T-cell (primary cell): ENCODE data around the gene KIF1C. TPM values are rescaled to one million over a fixed set of nuclear protein-coding genes. Genes with fewer than 3 reads are reported as not detected.

ENCODE experiments used
- ATAC-seq, 4 experiments: fragments of 200-7000 bp in 3 of 4; fragments of 150-1000 bp in 1 of 4; cut with Tn5 transposase; replicated peaks in 1 of 4; 1 replicate in 3 of 4; 2 replicates in 1 of 4; pipeline ENCODE4 v1.10.0; 2021; ENCODE audit warnings: moderate library complexity in 3 of 4, mild to moderate bottlenecking in 2 of 4, moderate number of reproducible peaks in 1 of 4
- CTCF ChIA-PET, 2 donors: fragments of 300-600 bp; sonication (Branson Sonifier 250); formaldehyde crosslinking; loops; one replicate each; lab custom pipeline; 2022; ENCODE audit warnings: antibody characterized with exemption in 2 of 2; lab: Charles Lee
- POLR2A ChIA-PET, 2 donors: fragments of 300-600 bp; sonication (Branson Sonifier 250); formaldehyde crosslinking; loops; one replicate each; lab custom pipeline; 2022; ENCODE audit warnings: antibody characterized with exemption in 2 of 2; lab: Charles Lee
- DNase-seq, 35 experiments: peaks; one replicate each; pipeline versions ENCODE4 v3.0.0 to v3.0.0-alpha.2; 2013 to 2023
- H3K27ac ChIP-seq: one replicate; pipeline ENCODE4 v1.5.1; 2013; ENCODE audit warnings: low read length
- H3K27me3 ChIP-seq, 2 experiments: replicated peaks in 1 of 2; 1 replicate in 1 of 2; 2 replicates in 1 of 2; pipeline versions ENCODE4 v1.6.1 to v1.7.0; 2013; ENCODE audit warnings: low read length in 1 of 2, mixed read lengths in 1 of 2; ENCODE audit not compliant: control insufficient read depth in 2 of 2, insufficient read depth in 2 of 2; ENCODE audit errors: extremely low read depth in 1 of 2
- H3K36me3 ChIP-seq, 2 donors: 1 replicate in 1 of 2; 2 replicates in 1 of 2; pipeline versions ENCODE4 v1.6.1 to v1.7.0; 2013; ENCODE audit warnings: low read length in 1 of 2; ENCODE audit not compliant: control insufficient read depth in 2 of 2, insufficient read depth in 1 of 2; ENCODE audit errors: extremely low read depth in 1 of 2
- H3K4me1 ChIP-seq, 2 experiments: 1 replicate in 1 of 2; 2 replicates in 1 of 2; pipeline versions ENCODE4 v1.6.1 to v1.7.0; 2013; ENCODE audit warnings: low read length in 2 of 2, mixed read lengths in 1 of 2; ENCODE audit not compliant: insufficient read depth in 2 of 2, control insufficient read depth in 1 of 2; ENCODE audit errors: extremely low read depth in 1 of 2
- H3K4me3 ChIP-seq, 2 donors: 1 replicate in 1 of 2; 2 replicates in 1 of 2; pipeline versions ENCODE4 v1.5.1 to v1.7.0; 2013; ENCODE audit warnings: mild to moderate bottlenecking in 2 of 2, low read length in 1 of 2, moderate library complexity in 1 of 2; ENCODE audit not compliant: control insufficient read depth in 1 of 2; ENCODE audit errors: extremely low read depth in 1 of 2
- H3K9me3 ChIP-seq: 2 replicates; pipeline ENCODE4 v1.7.0; 2013
- H3K27ac Mint-ChIP-seq, 2 donors: one replicate each; pipeline ENCODE4 v1.8.0; 2020 to 2021; ENCODE audit warnings: mild to moderate bottlenecking in 2 of 2, mixed read lengths in 2 of 2
- H3K27me3 Mint-ChIP-seq, 2 donors: one replicate each; pipeline ENCODE4 v1.8.0; 2021 to 2022; ENCODE audit warnings: mixed read lengths in 2 of 2
- H3K36me3 Mint-ChIP-seq: one replicate; pipeline ENCODE4 v1.8.0; 2021; ENCODE audit warnings: mixed read lengths
- H3K4me1 Mint-ChIP-seq, 3 donors: one replicate each; pipeline ENCODE4 v1.8.0; 2020 to 2022; ENCODE audit warnings: mixed read lengths in 3 of 3, mild to moderate bottlenecking in 1 of 3
- H3K4me3 Mint-ChIP-seq, 3 donors: one replicate each; pipeline ENCODE4 v1.8.0; 2020 to 2022; ENCODE audit warnings: mild to moderate bottlenecking in 3 of 3, mixed read lengths in 3 of 3, moderate library complexity in 3 of 3
- H3K9me3 Mint-ChIP-seq, 3 donors: one replicate each; pipeline ENCODE4 v1.8.0; 2020 to 2022; ENCODE audit warnings: mixed read lengths in 3 of 3
- WGBS: methylation state at CpG from one replicate; pipeline ENCODE4 v1.1.5; 2013; ENCODE audit warnings: missing lambda C conversion rate; ENCODE audit not compliant: insufficient coverage; 5-methylcytosine and 5-hydroxymethylcytosine counted together
- total RNA-seq, 35 experiments: library from RNA in 6 of 35; stranded (reverse) in 6 of 35; fragments of 120-200 nt in 1 of 35; gene quantifications; one replicate each; pipeline versions ENCODE4 v1.2.1 to v1.2.4 and lab custom pipeline; 2013 to 2026

The KIF1C gene
- total RNA-seq, 5 donors from 2014 or later (not counting 1 experiment from before 2014, with no cell fraction given): 15.3 to 37.9 (median 28.5) TPM

- peak overlapping the region; percentile 88 to 96 for H3K27ac Mint-ChIP-seq
- H3K9me3 Mint-ChIP-seq: no peaks in the 10 kb centered on the region
- no peaks in the 10 kb centered on the region for H3K9me3 ChIP-seq
- peaks cover 0 to 18% of the 10 kb centered on the region in 2 donors for H3K36me3 ChIP-seq
- H3K36me3 Mint-ChIP-seq: peaks cover 13% of the 10 kb centered on the region
- ATAC-seq: no peak
- ChIA-PET POLR2A (interaction anchor here in 1 of 2 donors (2.0 kb wide), 1 partner anchor 19 kb away, joined by 7 read pairs; the partner anchor contains the start of gene SPAG7), CTCF (interaction anchor here (0.5 to 1.6 kb wide), 5 partner anchors 11 to 75 kb away, joined by 3 to 7 read pairs (median 4); partner anchors contain the start of genes INCA1 (in 1 of the 2), KIF1C (in 1 of the 2), RNF167 (in 1 of the 2) and SLC25A11 (in 1 of the 2))
- no peaks in the 10 kb centered on the region for H3K27me3 Mint-ChIP-seq
- DNase-seq: no peak
- H3K4me1 Mint-ChIP-seq: peaks cover 37 to 47% (median 40%) of the 10 kb centered on the region in 3 donors
- 63% methylated on average over 2 of the region's 5 CpGs for WGBS
- H3K27ac ChIP-seq: peak overlapping the region; percentile 90
- H3K4me3 ChIP-seq: peak overlapping the region; percentile 70 to 89
- peaks cover 9 to 34% of the 10 kb centered on the region in 2 experiments for H3K4me1 ChIP-seq
- no peaks in the 10 kb centered on the region for H3K27me3 ChIP-seq
- peak overlapping the region; percentile 88 to 92 (median 91) for H3K4me3 Mint-ChIP-seq
Observed at GRCh38 chr17:4986403-4986802, 11.3 kb upstream of the KIF1C start.

GRCh38 chr17:4986951-4987766 lies 10.6 kb upstream of the KIF1C start, which contains the start of gene CAMTA2:
CAMTA2 (minus strand) TSS chr17:4987675; CDS start chr17:4986222, 1,453 bp downstream.
- peaks cover 11% of the 10 kb centered on the region for H3K36me3 Mint-ChIP-seq
- Histone ChIP-seq H3K27me3 (no peaks in the 10 kb centered on the region), H3K4me1 (peaks cover 9 to 33% of the 10 kb centered on the region in 2 experiments), H3K27ac (peak within 1 kb of the TSS; percentile 90), H3K36me3 (peaks cover 0 to 13% of the 10 kb centered on the region in 2 donors), H3K4me3 (peak within 1 kb of the TSS; percentile 70 to 89), H3K9me3 (no peaks in the 10 kb centered on the region)
- DNase-seq (peak; percentile 69 to 91 (median 81)), ATAC-seq (peak; percentile 91 to 93 (median 93))
- CTCF ChIA-PET: interaction anchor here in 1 of 2 donors (0.8 to 1.6 kb wide), 4 partner anchors 10 to 74 kb away, joined by 3 to 7 read pairs (median 6); partner anchors contain the start of genes INCA1, KIF1C, RNF167 and SLC25A11
- POLR2A ChIA-PET: interaction anchor here in 1 of 2 donors (2.0 kb wide), 1 partner anchor 20 kb away, joined by 7 read pairs; the partner anchor contains the start of gene SPAG7
- peak within 1 kb of the TSS; percentile 88 to 92 (median 91) for H3K4me3 Mint-ChIP-seq
- no peaks in the 10 kb centered on the region for H3K27me3 Mint-ChIP-seq
- no peaks in the 10 kb centered on the region for H3K9me3 Mint-ChIP-seq
- H3K4me1 Mint-ChIP-seq: peaks cover 37 to 44% (median 40%) of the 10 kb centered on the region in 3 donors
- peak within 1 kb of the TSS; percentile 89 to 96 for H3K27ac Mint-ChIP-seq
- under 1% methylated on average over 63 of the region's 78 CpGs for WGBS

- Mint-ChIP-seq H3K9me3 (no peaks in the 10 kb centered on the region), H3K27me3 (no peaks in the 10 kb centered on the region), H3K36me3 (peaks cover 4% of the 10 kb centered on the region), H3K4me1 (peaks cover 37 to 42% (median 40%) of the 10 kb centered on the region in 3 donors), H3K27ac (peak overlapping the region; percentile 89 to 96), H3K4me3 (peak overlapping the region; percentile 88 to 92 (median 91))
- no peak for DNase-seq
- H3K4me1 ChIP-seq: peaks cover 9 to 33% of the 10 kb centered on the region in 2 experiments
- no peaks in the 10 kb centered on the region for H3K9me3 ChIP-seq
- peak overlapping the region; percentile 90 for H3K27ac ChIP-seq
- ChIA-PET POLR2A (interaction anchor here in 1 of 2 donors (2.0 kb wide), 1 partner anchor 21 kb away, joined by 7 read pairs; the partner anchor contains the start of gene SPAG7), CTCF (interaction anchor here (0.6 to 1.6 kb wide), 3 partner anchors 21 to 48 kb away, joined by 6 to 7 read pairs (median 7); partner anchors contain the start of genes RNF167 (in 1 of the 2), SLC25A11 (in 1 of the 2) and SPAG7 (in 1 of the 2))
- WGBS: 2% methylated on average over 24 of the region's 30 CpGs
- H3K27me3 ChIP-seq: no peaks in the 10 kb centered on the region
- H3K4me3 ChIP-seq: peak overlapping the region; percentile 70 to 89
- peaks cover 0 to 5% of the 10 kb centered on the region in 2 donors for H3K36me3 ChIP-seq
- ATAC-seq: peak in 3 of 4 experiments; percentile 12 to 17 (median 17)
Observed at GRCh38 chr17:4987767-4988567, 9.8 kb upstream of the KIF1C start.

- Histone ChIP-seq H3K36me3 (no peaks in the 10 kb centered on the region), H3K4me1 (peaks cover 9 to 25% of the 10 kb centered on the region in 2 experiments), H3K27ac (no peak overlapping the region), H3K27me3 (peaks cover 0 to 2% of the 10 kb centered on the region in 2 experiments), H3K9me3 (no peaks in the 10 kb centered on the region), H3K4me3 (no peak overlapping the region)
- no CpG with 5 or more reads among the region's 6 CpGs for WGBS
- ChIA-PET CTCF (no interaction called here), POLR2A (no interaction called here)
- ATAC-seq: no peak
- Mint-ChIP-seq H3K27me3 (no peaks in the 10 kb centered on the region), H3K36me3 (no peaks in the 10 kb centered on the region), H3K4me1 (peaks cover 22 to 28% (median 23%) of the 10 kb centered on the region in 3 donors), H3K9me3 (no peaks in the 10 kb centered on the region), H3K27ac (no peak overlapping the region), H3K4me3 (no peak overlapping the region)
- no peak for DNase-seq
Observed at GRCh38 chr17:4994081-4994595, 3.6 kb upstream of the KIF1C start.

- Histone ChIP-seq H3K9me3 (no peaks in the 10 kb centered on the region), H3K4me3 (peak overlapping the region; percentile 62 to 70), H3K27me3 (peaks cover 0 to 2% of the 10 kb centered on the region in 2 experiments), H3K36me3 (peaks cover 4 to 6% of the 10 kb centered on the region in 2 donors), H3K4me1 (peaks cover 11 to 26% of the 10 kb centered on the region in 2 experiments), H3K27ac (no peak overlapping the region)
- Mint-ChIP-seq H3K27ac (peak overlapping the region; percentile 48 to 52), H3K27me3 (no peaks in the 10 kb centered on the region), H3K4me1 (peaks cover 24 to 31% (median 26%) of the 10 kb centered on the region in 3 donors), H3K36me3 (peaks cover 19% of the 10 kb centered on the region), H3K4me3 (peak overlapping the region; percentile 75 to 88 (median 81)), H3K9me3 (no peaks in the 10 kb centered on the region)
- ATAC-seq (peak in 1 of 4 experiments; percentile 10), DNase-seq (peak in 4 of 35 experiments; percentile 14 to 20 (median 16))
- ChIA-PET CTCF (interaction anchor here (1.0 to 1.2 kb wide), 2 partner anchors 11 to 13 kb away, joined by 3 to 4 read pairs; no protein-coding TSS in a partner anchor), POLR2A (no interaction called here)
- WGBS: 4% methylated on average over 43 of the region's 55 CpGs
Observed at GRCh38 chr17:4998027-4998731, 429 bp downstream of the KIF1C start.
